ENCODE results near the gene LDLRAD3. TPM values are rescaled to one million over a fixed set of nuclear protein-coding genes. Genes with fewer than 3 reads are reported as not detected.

Gene LDLRAD3
- polyA plus RNA-seq, 1 of the 3 experiments (the other 2 are of a cell fraction) = 10.6 TPM

GRCh38 chr11:35932121-35932520 lies 11.7 kb upstream of the LDLRAD3 start:
- Histone ChIP-seq H3K4me1 (ENCODE audit: control insufficient read depth in 1 of 2, insufficient read depth in 2 of 2, low read depth in 1 of 2, low read length in 1 of 2) (peaks cover 0 to 6% of the 10 kb centered on the region in 2 experiments; a peak in 3 of 4 replicates), H3F3A (replicated peaks; ENCODE audit: insufficient read depth) (no peaks in the 10 kb centered on the region), H3K9me2 (no peaks in the 10 kb centered on the region), H3K27me3 (ENCODE audit: insufficient read depth) (no peaks in the 10 kb centered on the region), H3K27ac (ENCODE audit: low read depth in 2 of 2, low read length in 1 of 2) (no peak overlapping the region; a peak in 1 of 4 replicates), H3K4me2 (no peak overlapping the region), H4K20me1 (ENCODE audit: insufficient read depth) (no peaks in the 10 kb centered on the region), H3K36me3 (replicated peaks in 1 of 2; ENCODE audit: control insufficient read depth in 1 of 2, insufficient read depth in 2 of 2, low read length in 1 of 2) (no peaks in the 10 kb centered on the region), H3K9me3 (no peaks in the 10 kb centered on the region), H2AFZ (ENCODE audit: low read depth) (no peak overlapping the region), H3K9ac (no peak overlapping the region), H3K79me2 (ENCODE audit: insufficient read depth) (no peaks in the 10 kb centered on the region), H3K4me3 (ENCODE audit: low read depth in 2 of 2, low read length in 1 of 2) (no peak overlapping the region)
- POLR2A ChIA-PET = no interaction called here
- CTCF ChIA-PET = interaction anchor here (1.2 to 2.0 kb wide), 2 partner anchors 110 to 124 kb away, joined by 3 to 6 read pairs; no protein-coding TSS in a partner anchor
- 73% methylated on average over 2 of the region's 2 CpGs for WGBS (ENCODE audit: low lambda C conversion rate)
- TF ChIP-seq USF1 (IDR thresholded peaks at IDR 0.05; ENCODE audit: borderline replicate concordance, low read depth) = no peak
- no peak for TF ChIP-seq IRF3 (IDR thresholded peaks at IDR 0.05; ENCODE audit: low read depth, low read length)
- DNase-seq = no peak

GRCh38 chr11:35932681-35933319 lies 11.1 kb upstream of the LDLRAD3 start:
- Histone ChIP-seq H3K79me2 (ENCODE audit: insufficient read depth) (no peaks in the 10 kb centered on the region), H3K27ac (ENCODE audit: low read depth in 2 of 2, low read length in 1 of 2) (no peak overlapping the region; a peak in 1 of 4 replicates), H4K20me1 (ENCODE audit: insufficient read depth) (no peaks in the 10 kb centered on the region), H3K9me3 (no peaks in the 10 kb centered on the region), H3K9ac (no peak overlapping the region), H3K9me2 (no peaks in the 10 kb centered on the region), H3K4me1 (ENCODE audit: control insufficient read depth in 1 of 2, insufficient read depth in 2 of 2, low read depth in 1 of 2, low read length in 1 of 2) (peaks cover 0 to 1% of the 10 kb centered on the region in 2 experiments; a peak in 3 of 4 replicates), H2AFZ (ENCODE audit: low read depth) (no peak overlapping the region; the same call in 1 of the 2 replicates), H3F3A (replicated peaks; ENCODE audit: insufficient read depth) (no peaks in the 10 kb centered on the region), H3K36me3 (replicated peaks in 1 of 2; ENCODE audit: control insufficient read depth in 1 of 2, insufficient read depth in 2 of 2, low read length in 1 of 2) (no peaks in the 10 kb centered on the region), H3K27me3 (ENCODE audit: insufficient read depth) (no peaks in the 10 kb centered on the region), H3K4me3 (ENCODE audit: low read depth in 2 of 2, low read length in 1 of 2) (no peak overlapping the region), H3K4me2 (peak overlapping the region; percentile 18; the same call in 1 of the 2 replicates)
- 66% methylated on average over 5 of the region's 5 CpGs for WGBS (ENCODE audit: low lambda C conversion rate)
- DNase-seq = no peak
- ChIA-PET CTCF (interaction anchor here (2.0 kb wide), 1 partner anchor 111 kb away, joined by 6 read pairs; no protein-coding TSS in a partner anchor), POLR2A (no interaction called here)
- TF ChIP-seq SMC3 (IDR thresholded peaks at IDR 0.05; ENCODE audit: low read depth, low read length) = no peak
- TF ChIP-seq RCOR1 (IDR thresholded peaks at IDR 0.05; ENCODE audit: low read length) = no peak
- no peak for TF ChIP-seq CTCF (IDR thresholded peaks at IDR 0.05)
- TF ChIP-seq RXRA (IDR thresholded peaks at IDR 0.05; ENCODE audit: borderline replicate concordance, low read depth) = no peak
- no peak for TF ChIP-seq TAF1 (IDR thresholded peaks at IDR 0.05; ENCODE audit: borderline replicate concordance, low read depth, low read length)
- no peak for TF ChIP-seq RAD21 (IDR thresholded peaks at IDR 0.05; ENCODE audit: low read length)
- TF ChIP-seq FOSL2 (IDR thresholded peaks at IDR 0.05; ENCODE audit: borderline replicate concordance, low read depth) = 0 out of 2 replicates have a peak, but pooled peaks have one; percentile 13
- no peak for TF ChIP-seq SIN3A (IDR thresholded peaks at IDR 0.05; ENCODE audit: borderline replicate concordance, low read depth, low read length)
- no peak for TF ChIP-seq GABPA (IDR thresholded peaks at IDR 0.05; ENCODE audit: low read depth)
- no peak for TF ChIP-seq YY1 (IDR thresholded peaks at IDR 0.05; ENCODE audit: low read depth)
- TF ChIP-seq FOXM1 (IDR thresholded peaks at IDR 0.05; ENCODE audit: low read depth) = no peak
- TF ChIP-seq PBX3 (IDR thresholded peaks at IDR 0.05) = peak; percentile 51
- TF ChIP-seq EZH2phosphoT487 (IDR thresholded peaks at IDR 0.05; ENCODE audit: borderline replicate concordance, low read depth) = no peak
- no peak for TF ChIP-seq IRF3 (IDR thresholded peaks at IDR 0.05; ENCODE audit: low read depth, low read length)
- TF ChIP-seq RFX5 (IDR thresholded peaks at IDR 0.05; ENCODE audit: low read length) = no peak

Data from SK-N-SH (cell line).